ENCODE results near the gene HMGXB3. TPM values are rescaled to one million over a fixed set of nuclear protein-coding genes. Genes with fewer than 3 reads are reported as not detected.

Gene HMGXB3
- total RNA-seq, 4 donors from 2014 or later = 35.5 to 70.2 (median 41.1) TPM

- 76 to 94% methylated on average over 2 of the region's 2 CpGs for WGBS, 2 donors
- intact Hi-C loops (cut with DNase I) = no loop called here
- Histone ChIP-seq H3K27ac (no peak overlapping the region), H3K27me3 (no peaks in the 10 kb centered on the region), H3K36me3 (no peaks in the 10 kb centered on the region), H3K4me3 (replicated peaks in 1 of 3) (no peak overlapping the region), H3K4me1 (no peaks in the 10 kb centered on the region), H3K9me3 (no peaks in the 10 kb centered on the region)
- DNase-seq = no peak
- no peak for TF ChIP-seq CTCF (IDR thresholded peaks at IDR 0.05)
- no peak for TF ChIP-seq POLR2A (IDR thresholded peaks at IDR 0.05)
Measured at GRCh38 chr5:150066901-150067396, 66.4 kb downstream of the HMGXB3 start.

GRCh38 chr5:150067405-150067960 is 66.9 kb downstream of the HMGXB3 start:
- no peaks in the 10 kb centered on the region for H3K4me1 ChIP-seq
- H3K27ac ChIP-seq = no peak overlapping the region
- intact Hi-C loops (cut with DNase I) = no loop called here
- no peaks in the 10 kb centered on the region for H3K9me3 ChIP-seq
- no peak for TF ChIP-seq CTCF (IDR thresholded peaks at IDR 0.05)
- TF ChIP-seq POLR2A (IDR thresholded peaks at IDR 0.05) = no peak
- DNase-seq = no peak
- no peak overlapping the region for H3K4me3 ChIP-seq (replicated peaks in 1 of 3)
- 89 to 92% methylated on average over 6 of the region's 6 CpGs for WGBS, 2 donors
- no peaks in the 10 kb centered on the region for H3K36me3 ChIP-seq
- no peaks in the 10 kb centered on the region for H3K27me3 ChIP-seq

- intact Hi-C loops (cut with DNase I) = no loop called here
- no peak for TF ChIP-seq CTCF (IDR thresholded peaks at IDR 0.05)
- no peak for TF ChIP-seq POLR2A (IDR thresholded peaks at IDR 0.05)
- H3K27me3 ChIP-seq = no peaks in the 10 kb centered on the region
- no peak overlapping the region for H3K4me3 ChIP-seq (replicated peaks in 1 of 3)
- no peaks in the 10 kb centered on the region for H3K36me3 ChIP-seq
- 92 to 100% methylated on average over 4 to 5 of the region's 6 CpGs for WGBS, 2 donors
- DNase-seq = no peak
- H3K9me3 ChIP-seq = no peaks in the 10 kb centered on the region
- H3K27ac ChIP-seq = no peak overlapping the region
- no peaks in the 10 kb centered on the region for H3K4me1 ChIP-seq
Measured at GRCh38 chr5:150068071-150068470, 67.5 kb downstream of the HMGXB3 start.

- TF ChIP-seq CTCF (IDR thresholded peaks at IDR 0.05) = no peak
- no peak for TF ChIP-seq POLR2A (IDR thresholded peaks at IDR 0.05)
- 48 to 51% methylated on average over 3 to 4 of the region's 4 CpGs for WGBS, 2 donors
- Histone ChIP-seq H3K4me1 (no peaks in the 10 kb centered on the region), H3K27me3 (no peaks in the 10 kb centered on the region), H3K9me3 (no peaks in the 10 kb centered on the region), H3K36me3 (no peaks in the 10 kb centered on the region), H3K4me3 (replicated peaks in 1 of 3) (no peak overlapping the region), H3K27ac (no peak overlapping the region)
- DNase-seq = no peak
- intact Hi-C loops (cut with DNase I) = no loop called here
Measured at GRCh38 chr5:150068472-150068871, 67.9 kb downstream of the HMGXB3 start.

- H3K27me3 ChIP-seq = no peaks in the 10 kb centered on the region
- no peak overlapping the region for H3K27ac ChIP-seq
- 81 to 83% methylated on average over 12 of the region's 12 CpGs for WGBS, 2 donors
- H3K9me3 ChIP-seq = no peaks in the 10 kb centered on the region
- TF ChIP-seq CTCF (IDR thresholded peaks at IDR 0.05) (no peak), POLR2A (IDR thresholded peaks at IDR 0.05) (no peak)
- H3K4me1 ChIP-seq = no peaks in the 10 kb centered on the region
- no peak overlapping the region for H3K4me3 ChIP-seq (replicated peaks in 1 of 3)
- no peak for DNase-seq
- H3K36me3 ChIP-seq = no peaks in the 10 kb centered on the region
- intact Hi-C loops (cut with DNase I) = no loop called here
Measured at GRCh38 chr5:150068961-150069645, 68.6 kb downstream of the HMGXB3 start.

Measured in thyroid gland (tissue), 4 donors.